Body of pancreas (tissue), 4 donors: ENCODE results near the gene TUFT1. TPM values are rescaled to one million over a fixed set of nuclear protein-coding genes. Genes with fewer than 3 reads are reported as not detected.

Source experiments
- ATAC-seq: fragments of 150-250 bp; one replicate; pipeline ENCODE4 v1.9.1; 2016
- DNase-seq, 4 donors: peaks; one replicate each; pipeline ENCODE4 v3.0.0-alpha.2; 2019
- H3K27ac ChIP-seq, 4 donors: fragments of 200-600 bp; sonication (generic); 1 replicate in 3 of 4; 2 replicates in 1 of 4; pipeline versions ENCODE4 v1.5.1 to v1.6.1; 2016 to 2019; ENCODE audit warnings: mild to moderate bottlenecking in 1 of 4, mixed read lengths in 1 of 4, moderate library complexity in 1 of 4
- H3K27me3 ChIP-seq, 2 donors: fragments of 200-600 bp; sonication (generic); one replicate each; pipeline ENCODE4 v1.6.0; 2016; ENCODE audit warnings: mild to moderate bottlenecking in 1 of 2
- H3K36me3 ChIP-seq, 2 donors: fragments of 200-600 bp; sonication (generic); replicated peaks in 1 of 2; 2 replicates each; pipeline ENCODE4 v1.5.1; 2016; ENCODE audit warnings: low read depth in 2 of 2; ENCODE audit not compliant: insufficient read depth in 1 of 2
- H3K4me1 ChIP-seq: fragments of 200-600 bp; sonication (generic); one replicate; pipeline ENCODE4 v1.6.0; 2016
- H3K4me3 ChIP-seq, 2 donors: fragments of 200-600 bp; sonication (generic); 1 replicate in 1 of 2; 2 replicates in 1 of 2; pipeline ENCODE4 v1.5.1; 2016 to 2019
- H3K9me3 ChIP-seq, 3 donors: fragments of 200-600 bp; sonication (generic); 1 replicate in 2 of 3; 2 replicates in 1 of 3; pipeline ENCODE4 v1.5.1; 2016
- CTCF ChIP-seq, 7 experiments: fragments of 450-650 bp in 4 of 7; fragments of 200-600 bp in 3 of 7; sonication (generic) in 3 of 7; IDR thresholded peaks; one replicate each; pipeline ENCODE4 v1.5.1; 2016 to 2019; ENCODE audit warnings: antibody characterized with exemption in 7 of 7
- POLR2A ChIP-seq, 3 donors: fragments of 450-650 bp; IDR thresholded peaks; one replicate each; pipeline ENCODE4 v1.6.1; 2016; ENCODE audit warnings: antibody characterized with exemption in 3 of 3, mild to moderate bottlenecking in 2 of 3
- WGBS, 2 donors: methylation state at CpG; one replicate each; pipeline ENCODE4 v1.1.5; 2017; 5-methylcytosine and 5-hydroxymethylcytosine counted together
- intact Hi-C: fragments of 100-400 bp; cut with DNase I; formaldehyde crosslinking; loops from one replicate; pipeline ENCODE4 v1.15.1; 2023
- total RNA-seq, 2 donors: library from RNA; depleted of rRNA; stranded (reverse); fragments of >200 nt; gene quantifications; one replicate each; pipeline ENCODE4 v1.1.0, GENCODE V29; 2016

Gene TUFT1
- total RNA-seq, 2 donors from 2014 or later: 10.9 to 17.1 TPM

DNA sequence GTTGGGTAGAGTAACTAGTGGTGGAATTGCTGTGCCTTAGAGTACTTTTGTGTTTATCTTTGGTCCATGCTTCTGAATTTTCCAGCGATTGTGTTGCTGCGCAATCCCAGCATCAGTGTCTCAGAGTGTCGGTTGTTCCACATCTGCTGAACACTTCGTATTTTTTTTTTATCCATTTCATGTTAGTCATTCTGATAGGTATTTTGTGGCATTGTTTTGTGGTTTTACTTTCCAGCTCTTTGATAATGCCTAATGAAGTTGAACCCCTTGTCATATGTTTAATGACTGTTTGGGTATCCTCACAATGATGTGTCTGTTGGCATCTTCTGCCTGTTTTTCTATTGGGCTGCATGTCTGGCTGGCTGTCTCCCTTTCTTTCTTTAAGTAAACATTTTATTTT, 13.6 kb downstream of the TUFT1 start:
- H3K9me3 ChIP-seq: no peaks in the 10 kb centered on the region
- ATAC-seq (no peak), DNase-seq (no peak)
- no peaks in the 10 kb centered on the region for H3K27me3 ChIP-seq
- TF ChIP-seq CTCF (IDR thresholded peaks at IDR 0.05): no peak
- H3K27ac ChIP-seq: no peak overlapping the region
- 91 to 92% methylated on average over 4 of the region's 4 CpGs for WGBS, 2 donors
- intact Hi-C loops: no loop called here
- peaks cover 12% of the 10 kb centered on the region for H3K4me1 ChIP-seq
- H3K36me3 ChIP-seq: no peaks in the 10 kb centered on the region
- no peak overlapping the region for H3K4me3 ChIP-seq

GRCh38 chr1:151556052-151556451, 15.9 kb downstream of the TUFT1 start:
- WGBS, 2 donors: 85 to 96% methylated on average over 2 of the region's 2 CpGs
- intact Hi-C loops: no loop called here
- ATAC-seq: no peak
- Histone ChIP-seq H3K4me1 (no peaks in the 10 kb centered on the region), H3K27me3 (no peaks in the 10 kb centered on the region), H3K27ac (no peak overlapping the region), H3K4me3 (no peak overlapping the region), H3K9me3 (no peaks in the 10 kb centered on the region), H3K36me3 (no peaks in the 10 kb centered on the region)
- DNase-seq: no peak
- no peak for TF ChIP-seq POLR2A (IDR thresholded peaks at IDR 0.05)
- no peak for TF ChIP-seq CTCF (IDR thresholded peaks at IDR 0.05)

GRCh38 chr1:151562661-151563060, 22.6 kb downstream of the TUFT1 start:
- Histone ChIP-seq H3K27ac (no peak overlapping the region), H3K27me3 (no peaks in the 10 kb centered on the region), H3K4me3 (no peak overlapping the region), H3K36me3 (peaks cover 0 to 8% of the 10 kb centered on the region in 2 donors), H3K4me1 (no peaks in the 10 kb centered on the region), H3K9me3 (no peaks in the 10 kb centered on the region)
- ATAC-seq (no peak), DNase-seq (no peak)
- TF ChIP-seq POLR2A (IDR thresholded peaks at IDR 0.05): no peak
- no peak for TF ChIP-seq CTCF (IDR thresholded peaks at IDR 0.05)
- 75 to 86% methylated on average over 1 of the region's 1 CpG for WGBS, 2 donors
- intact Hi-C loops: no loop called here

- 46 to 50% methylated on average over 2 of the region's 2 CpGs for WGBS, 2 donors
- Histone ChIP-seq H3K36me3 (peaks cover 0 to 8% of the 10 kb centered on the region in 2 donors), H3K9me3 (no peaks in the 10 kb centered on the region), H3K4me1 (no peaks in the 10 kb centered on the region), H3K27ac (no peak overlapping the region), H3K4me3 (no peak overlapping the region), H3K27me3 (no peaks in the 10 kb centered on the region)
- no peak for ATAC-seq
- intact Hi-C loops: no loop called here
- no peak for TF ChIP-seq POLR2A (IDR thresholded peaks at IDR 0.05)
- TF ChIP-seq CTCF (IDR thresholded peaks at IDR 0.05): no peak
- DNase-seq: no peak
Measured at GRCh38 chr1:151563376-151563775, 23.3 kb downstream of the TUFT1 start.

DNA sequence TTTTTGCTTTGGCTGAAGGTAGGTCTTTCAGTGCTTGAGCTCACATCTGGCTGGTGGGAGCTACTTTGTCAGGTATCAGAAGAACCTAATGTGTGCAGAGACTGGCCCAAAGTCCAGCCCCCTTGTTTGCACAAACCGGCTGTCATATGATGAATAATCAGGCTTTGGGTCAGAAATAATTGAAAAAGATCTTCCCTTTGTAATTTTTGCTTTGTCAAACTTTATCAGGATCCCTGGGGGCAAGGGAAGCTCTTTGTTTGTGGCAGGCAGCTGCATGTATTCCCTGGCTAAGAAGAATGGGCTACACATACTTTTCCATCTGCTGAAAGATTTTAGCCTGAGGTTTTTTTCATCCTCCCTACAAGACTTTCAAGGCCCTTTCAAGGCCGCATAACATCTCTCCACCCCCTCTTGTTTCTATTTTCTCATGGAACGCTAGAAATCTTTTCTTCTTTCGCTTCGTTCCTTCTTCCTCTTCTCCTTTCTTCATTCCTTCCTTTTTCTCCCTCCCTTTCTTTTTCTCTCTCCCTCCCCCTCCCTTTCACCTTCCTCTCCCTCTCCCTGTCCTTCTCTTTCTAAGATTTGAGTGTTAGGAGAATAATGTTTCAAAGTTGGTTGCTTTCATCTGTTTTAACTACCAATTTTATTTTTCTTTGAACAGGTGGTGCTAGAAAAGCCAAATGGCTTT, 25.5 kb downstream of the TUFT1 start:
- no peak for DNase-seq
- H3K27me3 ChIP-seq: no peaks in the 10 kb centered on the region
- H3K36me3 ChIP-seq: peaks cover 0 to 8% of the 10 kb centered on the region in 2 donors
- no peaks in the 10 kb centered on the region for H3K9me3 ChIP-seq
- no peak overlapping the region for H3K4me3 ChIP-seq
- H3K4me1 ChIP-seq: peaks cover 1% of the 10 kb centered on the region
- ATAC-seq: no peak
- H3K27ac ChIP-seq: no peak overlapping the region
- no peak for TF ChIP-seq CTCF (IDR thresholded peaks at IDR 0.05)
- 66 to 75% methylated on average over 5 of the region's 5 CpGs for WGBS, 2 donors
- intact Hi-C loops: no loop called here
